Renal pelvis (tissue), 4 donors: ENCODE data around the gene PLPP1. TPM values are rescaled to one million over a fixed set of nuclear protein-coding genes. Genes with fewer than 3 reads are reported as not detected.
"Not testable (repeated sequence)": the region's sequence is repeated elsewhere in the genome, so short reads cannot be mapped to it uniquely, and the experiment has no call there.

Experiments
- DNase-seq: peaks from one replicate; pipeline ENCODE4 v3.0.0-alpha.2; 2013
- polyA plus RNA-seq, 3 donors: library from polyadenylated mRNA; unstranded; fragments of 120-200 nt; gene quantifications; one replicate each; pipeline ENCODE4 v1.2.1, GENCODE V29; 2013; ENCODE audit not compliant: insufficient read length in 3 of 3

Gene PLPP1
- polyA plus RNA-seq, 3 donors = 80.0 to 89.0 (median 84.0) TPM

GRCh38 chr5:55557123-55557522 lies 22.4 kb upstream of the PLPP1 start:
- DNase-seq = no peak

DNA sequence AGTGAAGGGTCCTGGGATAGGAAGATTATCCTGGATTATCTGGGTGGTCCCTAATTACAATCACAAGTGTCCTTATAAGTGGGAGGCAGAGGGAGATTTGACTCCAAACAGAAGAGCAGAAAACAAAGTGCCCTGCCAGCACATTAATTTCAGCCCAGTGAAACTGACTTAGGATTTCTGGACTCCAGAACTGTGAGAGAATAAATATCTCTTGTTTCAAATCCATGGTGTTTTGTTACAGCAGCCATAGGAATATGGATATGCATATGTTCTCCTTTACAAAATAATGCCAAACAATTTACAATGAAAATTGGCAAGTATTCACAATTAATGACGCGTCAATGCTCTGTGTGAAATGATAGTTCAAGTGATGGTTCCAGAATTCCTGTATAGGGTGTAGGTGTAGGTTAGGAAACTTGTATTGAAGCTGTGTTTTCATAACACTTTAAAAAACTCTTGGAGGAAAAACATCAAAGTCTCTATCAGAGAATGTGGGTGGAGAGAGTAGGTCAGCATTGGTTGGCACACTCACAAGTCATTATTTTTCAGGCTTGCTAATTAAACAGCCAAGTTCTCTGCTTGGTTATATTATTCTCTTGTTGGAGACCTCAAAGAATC lies 19.9 kb upstream of the PLPP1 start:
- DNase-seq = no peak

DNA sequence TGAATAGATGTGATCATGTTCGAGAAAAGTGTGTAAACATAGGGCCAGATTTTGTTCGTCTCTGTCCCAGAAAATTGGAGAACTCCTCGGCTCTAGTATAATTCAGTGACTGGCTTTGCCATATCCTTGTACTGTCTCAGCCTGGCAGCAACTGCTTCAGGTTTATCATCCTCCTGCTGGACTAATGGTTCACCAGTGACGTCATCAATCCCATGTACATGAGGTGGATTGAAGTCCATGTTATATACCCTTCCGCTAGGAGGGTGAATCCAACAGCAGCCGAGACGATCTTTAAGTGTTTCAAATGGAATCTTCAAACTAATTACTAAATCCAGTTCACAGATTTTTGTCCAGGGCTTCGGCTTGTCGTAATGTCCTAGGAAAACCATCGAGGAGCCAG lies 17.1 kb upstream of the PLPP1 start:
- no peak for DNase-seq

GRCh38 chr5:55551358-55551757 lies 16.6 kb upstream of the PLPP1 start:
- no peak for DNase-seq

GRCh38 chr5:55547781-55548180 lies 13.0 kb upstream of the PLPP1 start:
- DNase-seq = no peak

GRCh38 chr5:55546947-55547346 lies 12.2 kb upstream of the PLPP1 start:
- DNase-seq = no peak

DNA sequence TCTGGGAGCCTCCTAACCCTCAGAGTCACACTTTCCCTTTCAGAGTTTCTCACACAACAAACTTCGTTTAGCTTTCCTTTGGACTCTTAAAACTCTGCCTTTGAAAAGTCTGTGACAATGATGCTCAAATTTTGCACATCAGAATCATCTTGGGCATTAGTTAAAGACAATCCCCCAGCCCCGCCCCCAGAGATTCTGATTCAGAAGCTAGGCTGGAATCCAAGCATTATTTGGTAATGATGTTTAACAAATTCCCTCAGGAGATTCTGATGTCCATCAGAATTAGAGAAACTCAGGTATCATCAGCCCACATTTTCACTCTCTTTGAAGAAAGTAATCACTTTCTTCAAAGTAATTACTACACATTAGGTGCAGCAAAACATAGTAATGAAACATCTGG lies 9.6 kb upstream of the PLPP1 start:
- DNase-seq = no peak

GRCh38 chr5:55541056-55541635 lies 6.4 kb upstream of the PLPP1 start:
- DNase-seq = no peak

DNA sequence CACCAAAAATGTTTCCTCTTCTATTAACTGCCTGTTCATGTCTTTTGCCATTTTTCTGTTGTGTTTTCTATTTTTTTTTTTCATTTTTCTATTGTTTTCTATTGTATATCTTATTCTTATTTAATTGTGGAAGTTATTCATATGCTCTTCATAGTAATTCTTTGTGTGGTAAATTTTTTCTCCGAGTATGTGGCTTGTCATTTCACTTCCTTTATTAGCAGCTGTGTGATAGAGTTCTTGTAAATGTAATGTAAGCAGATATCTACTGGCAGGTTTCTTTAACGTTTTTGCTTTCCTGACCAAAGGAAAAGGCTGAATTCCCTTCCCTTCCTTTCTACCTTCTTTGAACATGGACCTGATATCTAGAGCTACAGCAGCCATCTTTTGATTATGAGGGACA lies 5.8 kb upstream of the PLPP1 start:
- DNase-seq = no peak

GRCh38 chr5:55540024-55540423 lies 5.3 kb upstream of the PLPP1 start:
- DNase-seq = no peak

DNA sequence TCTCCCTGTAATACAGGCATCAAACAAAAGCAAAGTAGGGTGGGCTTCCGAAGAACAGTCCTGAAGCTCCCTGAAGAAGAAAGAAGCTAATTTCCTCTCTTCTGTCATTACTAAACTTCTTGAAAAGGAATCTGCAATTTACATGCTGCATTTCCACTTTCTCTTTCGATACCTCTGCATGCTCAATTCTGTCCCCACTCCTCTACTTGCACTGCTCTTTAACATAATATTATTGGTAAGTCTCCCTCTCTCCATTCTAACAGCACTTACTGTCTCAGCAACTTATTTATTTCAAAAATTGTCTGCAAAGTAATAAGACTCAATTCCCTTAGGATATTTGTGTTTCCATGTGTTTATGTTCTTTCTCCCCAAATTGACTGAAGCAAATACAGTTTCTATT lies 3.9 kb upstream of the PLPP1 start:
- DNase-seq = no peak

DNA sequence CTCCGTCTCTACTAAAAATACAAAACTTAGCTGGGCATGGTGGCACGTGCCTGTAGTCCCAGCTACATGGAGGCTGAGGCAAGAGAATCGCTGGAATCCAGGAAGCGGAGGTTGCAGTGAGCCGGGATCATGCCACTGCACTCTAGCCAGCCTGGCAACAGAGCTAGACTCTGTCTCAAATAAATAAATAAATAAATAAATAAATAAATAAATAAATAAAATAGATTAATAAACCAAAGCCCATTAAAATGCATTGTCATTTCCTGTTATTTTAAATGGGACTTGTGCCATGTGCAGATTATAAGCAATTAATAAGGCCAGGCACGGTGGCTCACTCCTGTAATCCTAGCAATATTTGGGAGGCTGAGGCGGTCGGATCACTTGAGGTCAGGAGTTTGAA lies 2.6 kb upstream of the PLPP1 start:
- not testable (repeated sequence) for DNase-seq

- DNase-seq = peak; percentile 20
Measured at GRCh38 chr5:55535199-55535905, 588 bp upstream of the PLPP1 start.

- DNase-seq = peak; percentile 74
Measured at GRCh38 chr5:55533521-55534435, 986 bp downstream of the PLPP1 start.

DNA sequence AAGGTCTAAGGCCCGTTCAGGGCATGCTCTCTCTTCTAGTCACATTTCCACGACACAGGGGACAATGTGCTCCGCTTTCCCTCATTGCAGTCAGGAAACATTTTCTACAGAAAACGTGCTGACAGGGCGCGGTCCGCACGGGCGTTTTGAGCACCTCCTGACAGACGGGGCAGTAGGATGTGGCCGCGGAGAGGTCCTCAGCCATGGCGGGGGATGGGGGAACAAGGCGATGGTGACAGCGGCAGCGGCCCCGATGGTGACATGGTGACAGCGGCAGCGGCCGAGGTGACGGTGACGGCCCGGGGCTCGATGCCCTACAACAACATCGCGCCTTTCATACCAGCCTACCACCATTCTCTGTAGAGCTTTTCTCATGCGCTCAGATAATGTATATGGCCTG lies 4.1 kb downstream of the PLPP1 start:
- no peak for DNase-seq

- no peak for DNase-seq
Measured at GRCh38 chr5:55524816-55525215, 9.9 kb downstream of the PLPP1 start.

DNA sequence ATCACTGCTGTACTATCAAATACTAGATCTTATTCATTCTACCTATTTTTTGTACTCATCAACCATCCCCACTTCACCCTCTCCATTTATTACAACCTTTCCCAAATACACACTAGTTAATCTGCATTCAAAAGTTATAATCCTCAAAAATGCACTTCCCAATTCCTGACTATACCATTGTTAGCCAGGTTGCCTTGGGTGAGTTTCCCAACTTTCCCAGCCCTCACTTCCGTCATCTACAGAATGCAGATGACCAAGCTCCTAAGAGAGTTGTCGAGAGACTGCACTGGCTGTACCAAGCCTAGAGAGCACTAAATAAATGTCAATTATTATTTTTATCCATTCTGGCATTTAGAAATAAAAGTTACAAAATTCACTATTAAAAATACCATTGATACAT lies 11.5 kb downstream of the PLPP1 start:
- no peak for DNase-seq

DNA sequence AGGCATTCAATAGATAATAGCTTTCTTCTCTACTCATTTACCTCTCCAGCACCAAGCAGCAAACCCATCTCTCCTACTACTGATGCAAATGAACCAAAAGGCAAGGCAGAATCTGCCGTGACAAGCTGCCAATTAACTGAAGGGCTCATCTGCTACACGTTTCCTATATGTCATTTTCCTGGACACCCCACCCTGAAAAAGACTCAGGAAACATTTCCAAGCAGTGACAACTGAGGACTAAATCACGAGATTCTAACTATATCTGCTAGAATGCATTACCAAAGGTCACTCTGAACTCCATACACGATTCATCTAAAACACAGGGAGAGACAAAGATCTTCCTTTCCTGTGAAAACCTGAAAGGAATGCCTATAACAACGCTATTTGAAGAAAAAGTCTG lies 12.9 kb downstream of the PLPP1 start:
- no peak for DNase-seq

- no peak for DNase-seq
Measured at GRCh38 chr5:55520117-55520839, 14.5 kb downstream of the PLPP1 start.

GRCh38 chr5:55518831-55519390 lies 15.9 kb downstream of the PLPP1 start:
- DNase-seq = no peak

GRCh38 chr5:55517804-55518203 lies 17.0 kb downstream of the PLPP1 start:
- DNase-seq = no peak
